NAMALWA (cell line): Measurements from ENCODE around the gene GPR25.

Experiments used
- DNase-seq: peaks from one replicate; pipeline ENCODE4 v3.0.0-alpha.2; 2015; ENCODE audit warnings: low spot score

The GPR25 gene

DNA sequence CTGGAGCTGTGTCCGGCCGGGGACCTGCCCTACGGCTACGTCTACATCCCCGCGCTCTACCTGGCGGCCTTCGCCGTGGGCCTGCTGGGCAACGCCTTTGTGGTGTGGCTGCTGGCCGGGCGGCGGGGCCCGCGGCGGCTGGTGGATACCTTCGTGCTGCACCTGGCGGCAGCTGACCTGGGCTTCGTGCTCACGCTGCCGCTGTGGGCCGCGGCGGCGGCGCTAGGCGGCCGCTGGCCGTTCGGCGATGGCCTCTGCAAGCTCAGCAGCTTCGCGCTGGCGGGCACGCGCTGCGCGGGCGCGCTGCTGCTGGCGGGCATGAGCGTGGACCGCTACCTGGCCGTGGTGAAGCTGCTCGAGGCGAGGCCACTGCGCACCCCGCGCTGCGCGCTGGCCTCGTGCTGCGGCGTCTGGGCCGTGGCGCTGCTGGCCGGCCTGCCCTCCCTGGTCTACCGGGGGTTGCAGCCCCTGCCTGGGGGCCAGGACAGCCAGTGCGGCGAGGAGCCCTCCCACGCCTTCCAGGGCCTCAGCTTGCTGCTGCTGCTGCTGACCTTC lies 412 bp downstream of the GPR25 start:
- DNase-seq = no peak

DNA sequence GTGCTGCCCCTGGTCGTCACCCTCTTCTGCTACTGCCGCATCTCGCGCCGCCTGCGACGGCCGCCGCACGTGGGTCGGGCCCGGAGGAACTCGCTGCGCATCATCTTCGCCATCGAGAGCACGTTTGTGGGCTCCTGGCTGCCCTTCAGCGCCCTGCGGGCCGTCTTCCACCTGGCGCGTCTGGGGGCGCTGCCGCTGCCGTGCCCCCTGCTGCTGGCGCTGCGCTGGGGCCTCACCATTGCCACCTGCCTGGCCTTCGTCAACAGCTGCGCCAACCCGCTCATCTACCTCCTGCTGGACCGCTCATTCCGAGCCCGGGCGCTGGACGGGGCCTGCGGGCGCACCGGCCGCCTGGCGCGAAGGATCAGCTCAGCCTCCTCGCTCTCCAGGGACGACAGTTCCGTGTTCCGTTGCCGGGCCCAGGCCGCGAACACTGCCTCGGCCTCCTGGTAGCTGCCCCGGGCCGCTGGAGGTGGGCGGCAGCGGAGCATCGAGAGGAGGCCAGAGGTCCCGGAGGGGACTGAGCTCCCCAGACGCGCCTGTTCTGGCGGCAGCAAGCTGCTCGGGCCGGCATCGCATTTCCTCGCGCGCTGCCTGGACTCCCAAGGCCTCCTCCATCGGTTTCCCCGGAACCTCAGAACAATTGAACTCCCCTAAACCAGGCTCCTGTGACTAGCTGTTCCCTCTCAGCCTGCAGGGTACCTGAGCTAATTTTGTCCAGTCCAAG lies 1.1 kb downstream of the GPR25 start:
- no peak for DNase-seq

DNA sequence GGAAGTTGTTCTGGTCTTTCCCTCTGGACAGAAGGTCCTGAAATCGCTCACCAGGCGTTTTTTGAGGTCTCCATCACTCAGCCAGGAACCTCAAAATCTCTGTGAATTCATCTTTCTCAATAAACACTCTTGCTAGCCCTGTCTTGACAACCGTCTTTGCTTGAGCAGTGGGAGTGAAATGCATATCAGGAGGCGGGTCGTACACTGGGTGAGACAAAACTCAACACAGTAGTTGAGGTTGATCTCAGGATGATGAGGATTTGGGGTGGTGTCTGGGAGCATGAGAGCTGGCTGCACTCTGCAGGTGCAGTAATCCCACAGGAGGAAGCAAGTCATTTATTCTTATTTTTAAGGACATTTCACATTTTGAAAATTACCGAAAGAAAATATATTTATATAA lies 1.9 kb downstream of the GPR25 start:
- no peak for DNase-seq

DNA sequence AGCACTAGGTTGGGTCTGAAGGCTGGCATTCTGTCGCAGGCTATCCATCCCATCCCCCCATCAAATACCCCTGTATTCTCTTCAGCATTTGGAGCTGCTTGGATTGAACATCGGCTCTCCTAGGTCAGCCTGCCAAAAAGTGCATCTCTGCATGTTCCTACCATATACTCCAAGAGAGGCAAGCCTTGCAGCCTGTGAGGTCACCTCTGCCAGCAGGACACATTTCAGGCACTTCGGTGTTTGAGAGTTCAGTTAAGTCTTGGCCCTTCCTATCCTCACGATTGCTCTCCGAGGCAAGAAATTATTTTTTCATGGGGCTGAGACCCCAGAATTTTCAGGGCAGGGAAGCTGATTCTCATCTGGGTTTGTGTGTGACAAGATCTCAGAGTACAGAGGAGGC lies 2.6 kb downstream of the GPR25 start:
- no peak for DNase-seq

DNA sequence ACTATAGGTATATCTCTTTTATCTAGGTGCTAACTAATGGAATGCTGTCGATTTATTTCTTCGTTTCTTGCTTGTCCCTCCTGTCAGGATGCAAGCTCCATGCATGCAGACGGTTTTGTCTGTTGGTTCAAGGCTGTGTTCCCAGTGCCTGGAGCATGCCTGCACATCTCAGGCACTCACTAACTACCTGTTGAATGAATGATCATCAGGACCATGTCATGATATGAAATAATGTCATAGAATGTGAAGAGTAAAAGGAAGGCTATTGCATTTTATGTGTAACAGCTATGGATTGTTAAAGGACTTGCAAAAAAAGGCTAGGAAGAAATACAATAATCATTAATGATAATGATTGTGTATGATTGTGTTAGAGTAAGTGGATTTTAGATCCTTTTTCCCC lies 4.2 kb downstream of the GPR25 start:
- no peak for DNase-seq

DNA sequence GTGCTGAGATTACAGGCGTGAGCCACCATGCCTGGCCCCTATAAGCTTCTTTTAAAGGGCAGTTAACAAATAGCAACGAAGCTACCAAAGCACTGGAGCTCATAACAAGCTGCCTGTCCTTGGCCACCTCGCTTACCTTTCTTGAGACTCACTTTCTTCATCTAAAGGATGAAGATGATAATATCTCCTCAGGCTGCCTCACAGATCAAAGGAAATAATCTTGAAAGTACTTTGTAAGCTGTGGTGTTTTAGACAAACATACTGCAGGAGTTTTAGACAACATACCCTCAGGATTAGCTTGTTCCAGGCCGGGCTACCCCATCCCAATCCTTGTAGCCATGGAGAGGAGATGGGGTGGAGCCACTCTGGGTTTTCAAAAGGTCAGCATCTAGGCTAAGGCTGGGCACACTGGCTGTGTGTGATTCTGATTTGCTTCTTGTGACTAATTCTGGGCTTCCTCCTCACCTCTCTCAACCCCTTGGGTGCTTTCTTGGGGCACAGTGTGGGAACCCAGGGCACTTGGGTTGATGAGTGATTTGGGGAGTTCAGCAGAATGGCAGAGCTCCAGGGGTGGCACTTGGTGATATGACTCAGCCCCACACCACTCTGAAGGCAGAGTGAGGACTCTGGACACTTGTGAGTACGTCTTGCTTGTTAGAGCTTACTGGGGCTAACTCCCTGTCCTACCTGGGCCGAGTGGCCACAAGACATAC lies 5.2 kb downstream of the GPR25 start:
- no peak for DNase-seq

DNA sequence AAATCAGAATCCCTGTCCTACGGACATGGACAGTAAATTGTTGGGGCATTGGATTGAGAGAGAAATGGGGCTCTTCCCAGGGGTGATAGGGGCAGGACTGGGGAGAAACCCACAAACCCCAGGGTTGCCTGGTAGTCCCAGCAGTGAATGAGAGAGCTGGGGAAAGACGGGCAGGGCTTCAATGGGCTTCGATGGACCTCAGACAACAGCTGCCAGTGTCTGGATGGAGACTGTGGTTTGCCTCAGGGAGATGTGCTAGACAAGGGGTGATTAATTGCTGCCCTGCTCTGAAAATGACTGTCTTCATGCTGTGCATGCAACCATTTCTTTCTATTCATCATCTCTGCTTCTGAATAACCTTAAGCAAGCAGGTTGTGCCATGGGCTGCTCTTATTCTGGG lies 7.4 kb downstream of the GPR25 start:
- DNase-seq = no peak

DNA sequence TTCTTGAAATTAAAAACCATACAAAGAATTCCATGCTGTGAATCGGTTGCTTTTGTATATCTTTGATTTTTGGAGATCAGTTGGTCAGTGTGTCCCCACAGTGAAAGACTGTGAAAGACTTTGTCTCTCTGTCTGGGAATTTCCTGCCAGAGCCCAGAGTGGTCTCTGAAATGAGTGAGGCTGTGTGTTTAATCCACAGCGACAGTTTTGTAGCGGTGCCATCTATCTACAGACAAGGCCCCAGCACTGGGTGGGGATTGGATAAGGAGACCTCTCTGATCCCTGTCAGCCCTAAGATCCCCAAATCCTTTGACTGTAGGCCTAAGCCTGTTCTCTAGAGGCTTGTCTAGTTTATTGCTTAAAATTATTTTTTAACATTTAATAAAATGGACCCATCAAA lies 10.3 kb downstream of the GPR25 start:
- no peak for DNase-seq

DNA sequence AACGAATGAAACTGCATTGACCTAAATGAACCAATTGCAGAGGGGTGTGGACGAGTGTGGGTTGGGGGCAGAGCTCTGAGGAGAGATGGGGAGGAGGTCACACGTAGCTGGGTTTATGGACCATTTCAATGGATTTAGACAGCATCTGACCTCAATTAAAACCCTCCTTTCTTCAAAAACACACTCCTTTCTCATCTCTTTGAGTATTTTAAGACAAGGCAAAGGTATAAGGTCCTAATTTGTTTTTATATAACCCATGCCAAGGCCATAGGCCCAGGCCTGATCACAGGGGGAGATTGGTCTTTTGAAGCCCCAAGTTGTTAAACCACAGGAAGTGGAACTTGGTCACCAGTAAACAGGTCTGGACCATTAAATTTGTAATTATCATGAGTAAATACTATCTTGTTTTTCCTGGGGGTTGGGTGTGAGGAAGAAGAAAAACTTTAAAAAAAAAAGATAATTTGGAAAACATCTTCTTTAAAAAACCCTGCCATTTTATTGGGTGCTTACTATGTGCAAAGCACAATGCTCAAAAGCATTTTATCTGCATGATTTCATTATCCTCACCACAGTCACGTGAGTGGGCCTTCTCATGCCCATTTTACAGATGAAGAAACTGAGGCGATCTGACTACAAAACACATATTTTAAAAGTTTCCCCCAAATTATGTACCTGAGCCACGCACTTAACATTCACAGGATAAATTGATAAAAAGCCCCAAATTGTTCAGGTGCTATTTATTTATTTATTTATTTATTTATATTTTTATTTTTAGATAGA lies 13.0 kb downstream of the GPR25 start:
- no peak for DNase-seq

DNA sequence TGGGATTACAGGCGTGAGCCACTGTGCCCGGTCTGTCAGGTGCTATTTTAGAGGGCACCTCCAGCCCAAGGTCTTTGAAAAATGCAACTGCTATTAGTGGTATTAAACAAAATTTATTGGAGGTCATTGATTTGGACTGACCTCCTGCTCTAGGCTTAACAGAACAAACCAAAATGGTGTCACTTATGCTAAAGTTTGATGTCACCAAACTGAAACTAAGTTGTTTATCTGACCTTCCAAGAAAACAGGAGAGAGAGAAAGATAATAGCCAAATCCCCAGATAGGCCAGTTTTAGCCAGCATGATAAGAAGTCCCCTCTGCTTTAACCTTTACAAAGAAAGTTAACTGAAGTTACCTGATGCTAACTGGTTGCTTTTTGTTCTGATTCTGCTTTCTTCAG lies 13.8 kb downstream of the GPR25 start:
- no peak for DNase-seq

DNA sequence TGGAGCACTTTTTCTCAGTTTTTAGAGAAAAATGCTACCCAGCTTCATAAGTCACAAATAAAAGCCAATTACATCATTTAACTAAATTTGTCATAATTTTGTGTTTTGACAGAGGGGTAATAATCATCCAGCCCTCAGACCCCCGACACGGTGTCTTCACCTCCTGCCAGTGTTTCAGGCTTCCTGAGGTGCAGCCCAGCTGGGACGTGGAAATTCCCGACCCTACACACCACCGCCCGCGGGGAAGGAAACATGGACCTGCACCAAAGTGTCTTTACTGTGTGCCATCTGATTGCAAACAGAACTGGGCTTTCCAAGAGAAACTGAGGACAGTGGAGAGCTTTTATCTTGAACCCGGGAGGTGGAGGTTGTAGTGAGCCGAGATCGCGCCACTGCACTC lies 14.3 kb downstream of the GPR25 start:
- DNase-seq = no peak

DNA sequence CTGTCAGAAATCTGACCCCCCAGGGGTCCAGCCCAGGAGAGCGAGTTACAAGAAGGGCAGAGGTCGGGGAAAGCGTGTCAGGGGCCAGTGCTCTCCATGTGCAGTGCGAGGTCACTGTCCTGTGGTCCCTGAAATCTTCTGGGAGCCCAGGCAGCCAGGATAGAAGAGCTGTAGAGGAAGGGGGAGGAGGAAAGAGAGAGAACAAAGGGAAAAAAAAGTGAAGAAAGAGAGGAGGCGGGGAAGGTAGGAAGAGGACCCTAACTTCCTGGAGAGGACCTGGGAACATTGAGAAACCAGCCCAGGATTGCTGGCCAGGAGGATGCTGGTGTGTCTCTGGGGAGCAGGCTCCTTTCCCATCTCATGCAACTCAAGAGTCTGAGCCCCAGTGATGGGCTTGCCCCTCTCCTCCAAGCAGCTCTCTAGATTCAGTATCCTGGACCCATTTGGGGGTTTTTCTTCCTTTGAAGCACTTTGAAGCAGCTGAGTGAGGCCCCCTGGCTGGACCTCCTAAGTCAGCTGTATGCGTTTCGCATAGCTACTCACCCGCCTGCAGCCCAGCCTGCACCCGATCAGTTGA lies 15.1 kb downstream of the GPR25 start:
- no peak for DNase-seq

DNA sequence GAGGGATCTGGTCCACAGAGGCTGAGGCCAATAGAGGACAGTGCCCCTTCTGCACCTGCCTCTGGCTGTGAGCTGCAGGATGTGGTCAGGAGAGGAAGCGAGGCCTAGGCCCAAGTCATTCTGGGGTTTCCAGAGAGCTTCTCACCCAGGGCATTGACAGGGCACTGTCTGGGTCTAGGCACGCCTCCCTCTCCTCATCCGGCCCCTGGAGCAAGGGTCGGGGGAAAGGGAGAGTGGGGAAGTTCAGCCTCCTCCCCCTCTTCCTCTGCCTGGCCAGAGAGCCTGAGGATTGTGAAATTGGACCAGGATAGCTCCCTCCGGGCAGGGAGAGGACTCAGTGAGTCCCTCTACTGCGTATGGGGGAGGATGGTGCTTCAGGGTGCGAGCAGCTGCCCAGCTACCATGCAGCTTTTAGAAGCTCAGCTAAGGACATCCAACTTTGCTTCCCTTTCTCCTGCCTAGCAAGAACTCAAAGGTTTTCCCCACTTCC lies 15.6 kb downstream of the GPR25 start:
- DNase-seq = peak; percentile 56

DNA sequence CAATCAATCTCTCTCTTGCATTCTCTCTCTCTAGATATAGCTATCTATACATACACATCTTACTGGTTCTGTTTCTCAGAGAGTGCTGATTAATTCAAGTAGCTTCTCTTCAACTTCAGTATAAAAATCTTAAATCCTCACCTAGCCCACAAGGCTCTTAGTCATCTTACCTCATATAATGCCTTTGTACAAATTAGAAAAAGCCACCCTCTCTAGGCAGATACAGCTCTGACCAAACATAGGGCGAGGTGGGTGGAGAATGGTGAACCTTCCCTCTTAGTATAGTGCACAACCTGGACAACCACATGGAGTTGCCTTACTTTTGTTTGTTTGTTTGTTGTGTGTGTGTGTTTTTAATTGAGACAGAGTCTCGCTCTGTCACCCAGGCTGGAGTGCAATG lies 16.8 kb downstream of the GPR25 start:
- DNase-seq = no peak

DNA sequence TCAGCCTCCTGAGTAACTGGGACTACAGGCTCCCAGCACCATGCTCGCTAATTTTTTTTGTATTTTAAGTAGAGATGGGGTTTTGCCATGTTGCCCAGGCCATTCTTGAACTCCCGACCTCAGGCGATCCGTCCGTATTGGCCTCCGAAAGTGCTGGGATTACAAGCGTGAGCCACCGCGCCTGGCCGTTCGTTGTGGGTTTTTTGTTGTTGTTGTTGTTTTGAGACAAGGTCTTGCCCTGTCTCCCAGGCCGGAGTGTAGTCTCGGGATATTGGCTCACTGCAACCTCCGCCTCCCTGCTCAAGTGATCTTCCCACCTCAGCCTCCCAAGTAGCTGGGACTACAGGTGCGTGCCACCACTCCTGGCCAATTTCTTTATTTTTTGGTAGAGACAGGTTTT lies 17.2 kb downstream of the GPR25 start:
- no peak for DNase-seq

DNA sequence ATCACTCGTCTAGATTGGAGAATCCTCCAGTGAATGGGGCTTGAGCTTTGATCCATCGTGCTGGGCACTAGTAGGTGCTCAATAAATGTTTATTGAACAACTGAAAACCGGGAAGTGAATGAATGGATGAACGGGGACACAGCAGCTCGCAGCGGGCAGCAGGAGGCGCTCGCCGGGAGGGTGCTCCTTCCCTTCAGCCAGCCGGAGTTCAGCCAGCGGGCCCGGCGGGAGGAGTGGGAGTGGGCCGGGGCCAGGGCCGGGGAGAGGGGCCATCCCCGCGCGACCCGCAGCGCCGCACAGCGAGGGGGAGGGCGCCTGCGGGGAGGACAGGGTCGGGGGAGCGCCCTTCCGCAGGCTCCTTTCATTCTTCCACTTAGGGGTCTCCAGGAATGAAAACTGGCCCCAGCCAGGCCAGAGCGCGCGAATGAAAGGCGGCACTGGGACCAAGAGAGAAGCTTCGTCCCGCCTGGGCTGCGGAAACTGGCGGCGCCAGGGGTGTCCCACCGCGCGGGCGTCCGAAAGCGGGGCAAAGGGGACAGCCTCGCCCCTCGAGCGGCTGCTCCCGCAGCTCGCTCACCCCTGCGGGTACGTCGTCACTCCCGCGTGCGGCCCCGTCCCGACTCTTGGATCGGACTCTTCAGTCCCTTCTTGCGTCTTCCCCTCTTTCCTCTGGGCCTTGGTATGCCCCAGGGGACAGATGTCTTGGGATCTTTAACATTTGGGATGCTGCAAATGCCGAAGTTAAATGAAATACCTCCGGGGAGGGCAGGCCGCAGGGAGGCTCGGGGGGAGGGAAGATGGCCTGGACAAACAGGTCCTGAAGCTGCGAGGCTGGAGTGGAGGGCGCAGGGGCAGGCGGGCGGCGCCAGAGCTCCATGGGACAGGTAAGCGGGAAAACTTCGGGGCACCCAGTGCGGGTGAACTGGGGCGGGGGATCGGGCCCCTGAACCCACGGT lies 18.3 kb downstream of the GPR25 start:
- DNase-seq = no peak

DNA sequence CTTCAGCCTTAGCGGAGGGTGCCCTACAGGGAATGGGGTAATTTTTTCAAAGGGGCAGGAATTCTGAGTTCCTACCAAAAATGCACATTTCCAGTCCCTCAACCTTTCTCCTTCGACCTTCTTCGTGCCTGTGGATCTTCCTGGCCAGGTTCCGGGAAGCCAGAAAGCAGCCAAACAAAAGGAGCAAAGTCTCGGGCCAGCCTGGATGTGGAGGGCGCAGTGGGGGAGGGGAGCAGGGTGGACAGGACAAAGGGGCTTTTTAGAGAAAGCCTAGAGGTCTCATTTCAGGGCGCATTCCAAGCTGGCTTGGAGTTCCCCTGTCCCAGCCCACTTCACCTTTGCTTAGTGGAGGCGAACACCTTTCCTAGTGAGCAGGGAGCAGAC lies 19.0 kb downstream of the GPR25 start:
- no peak for DNase-seq

DNA sequence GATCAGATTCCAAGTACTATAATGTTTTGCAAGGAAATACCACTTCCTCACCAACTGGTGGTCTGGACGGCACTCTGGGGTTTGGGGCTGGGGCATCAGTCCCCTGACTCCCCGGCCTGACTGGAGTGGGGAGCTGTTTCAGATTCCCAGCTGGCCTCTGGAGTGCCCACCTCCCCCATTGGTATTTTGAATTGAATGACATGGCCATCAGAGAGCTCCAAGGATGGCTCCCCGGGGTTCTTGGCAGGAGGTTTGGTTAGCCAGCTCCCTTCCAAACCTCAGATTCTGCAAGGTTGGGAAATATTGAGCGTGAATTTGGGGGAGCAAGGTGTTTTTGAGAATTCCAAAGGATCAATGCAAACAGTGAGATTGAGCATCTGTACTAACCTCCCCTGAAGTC lies 19.8 kb downstream of the GPR25 start:
- no peak for DNase-seq

DNA sequence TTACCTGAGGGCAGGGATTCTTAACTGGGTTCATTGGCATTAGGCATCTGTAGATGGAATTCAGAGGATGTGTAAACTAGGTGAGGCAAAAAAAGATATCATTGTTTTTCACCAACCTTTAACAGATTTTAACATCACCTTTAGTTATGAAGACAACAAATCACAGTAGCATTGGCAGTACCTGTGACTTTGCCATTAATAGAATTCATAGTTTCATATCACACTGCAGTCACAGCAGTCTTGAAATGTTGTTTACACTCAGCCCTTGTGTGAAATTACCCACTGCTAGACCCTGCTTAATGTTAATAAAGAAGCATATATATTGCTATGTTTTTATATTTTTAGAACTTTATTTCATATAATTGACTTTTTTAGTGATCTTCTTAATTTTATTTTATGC lies 20.2 kb downstream of the GPR25 start:
- DNase-seq = no peak

DNA sequence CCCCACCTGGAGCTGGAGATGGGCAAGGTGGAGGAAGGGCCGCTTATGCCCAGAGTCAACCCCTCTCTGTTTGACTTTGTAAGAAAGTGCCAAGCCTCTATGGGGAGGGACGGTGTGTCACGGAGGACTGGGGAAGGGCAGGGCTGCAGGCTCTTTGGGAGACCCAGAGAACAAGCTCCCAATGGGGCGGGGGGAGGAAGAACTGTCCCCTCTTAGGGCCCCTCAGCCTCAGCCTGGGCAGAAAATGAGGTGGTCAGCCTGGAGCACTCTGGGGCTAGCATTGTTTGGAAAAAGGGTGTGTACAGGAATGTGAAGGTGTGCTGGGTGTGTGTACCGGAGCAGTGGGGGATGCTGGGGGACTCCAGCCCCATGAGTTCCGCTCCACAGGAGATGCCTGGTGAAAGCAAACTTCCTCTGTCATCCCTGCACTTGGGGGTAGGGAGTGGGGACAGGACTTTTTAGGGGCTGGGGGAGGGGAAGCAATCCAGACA lies 20.7 kb downstream of the GPR25 start:
- no peak for DNase-seq
